ENCODE results near the gene CTTNBP2NL.

GRCh38 chr1:112446411-112446810, 50.4 kb downstream of the CTTNBP2NL start:
- TF ChIP-seq CTCF (IDR thresholded peaks at IDR 0.05) (no peak), ZFX (IDR thresholded peaks at IDR 0.05; ENCODE audit: borderline replicate concordance) (no peak)

All from 22Rv1 (cell line).